ENCODE results near the gene CRACR2A.
A peak's percentile ranks its signal among the peaks of the same experiment; 100 is the strongest.

DNA sequence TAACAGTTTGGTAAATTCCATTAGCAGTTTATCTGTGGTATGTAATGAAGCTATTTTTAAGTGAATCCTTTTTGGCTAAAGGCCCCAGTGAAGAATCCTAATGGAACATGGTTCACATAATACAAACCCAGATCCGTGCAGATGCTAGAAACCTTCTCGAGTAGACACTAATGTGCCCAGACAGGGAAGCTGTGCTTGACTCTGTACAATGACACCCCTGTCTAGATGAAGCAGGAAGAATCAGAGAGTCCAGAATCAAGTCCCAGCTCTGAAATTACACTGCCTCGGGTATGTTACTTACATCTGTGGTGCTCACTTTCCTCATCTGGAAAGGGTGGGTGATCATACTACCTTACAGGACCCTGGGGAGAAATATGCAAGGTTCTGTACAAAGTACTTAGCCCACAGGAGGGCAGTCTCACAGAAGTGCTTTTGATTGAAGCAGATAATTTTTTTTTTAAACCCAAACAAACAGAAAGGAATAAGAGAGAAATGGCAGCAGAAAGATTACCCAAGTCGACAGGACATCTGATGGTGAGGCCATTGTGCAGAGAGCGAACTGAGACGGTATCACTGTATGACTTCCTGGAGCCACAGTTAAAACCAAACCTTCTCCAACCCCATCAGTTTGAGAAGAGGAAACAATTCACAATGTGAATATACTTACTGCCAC lies 8.5 kb downstream of the CRACR2A start:
- no peak for TF ChIP-seq EZH2 (IDR thresholded peaks at IDR 0.05; ENCODE audit: borderline replicate concordance, low read length)
- TF ChIP-seq, protein P1, sequence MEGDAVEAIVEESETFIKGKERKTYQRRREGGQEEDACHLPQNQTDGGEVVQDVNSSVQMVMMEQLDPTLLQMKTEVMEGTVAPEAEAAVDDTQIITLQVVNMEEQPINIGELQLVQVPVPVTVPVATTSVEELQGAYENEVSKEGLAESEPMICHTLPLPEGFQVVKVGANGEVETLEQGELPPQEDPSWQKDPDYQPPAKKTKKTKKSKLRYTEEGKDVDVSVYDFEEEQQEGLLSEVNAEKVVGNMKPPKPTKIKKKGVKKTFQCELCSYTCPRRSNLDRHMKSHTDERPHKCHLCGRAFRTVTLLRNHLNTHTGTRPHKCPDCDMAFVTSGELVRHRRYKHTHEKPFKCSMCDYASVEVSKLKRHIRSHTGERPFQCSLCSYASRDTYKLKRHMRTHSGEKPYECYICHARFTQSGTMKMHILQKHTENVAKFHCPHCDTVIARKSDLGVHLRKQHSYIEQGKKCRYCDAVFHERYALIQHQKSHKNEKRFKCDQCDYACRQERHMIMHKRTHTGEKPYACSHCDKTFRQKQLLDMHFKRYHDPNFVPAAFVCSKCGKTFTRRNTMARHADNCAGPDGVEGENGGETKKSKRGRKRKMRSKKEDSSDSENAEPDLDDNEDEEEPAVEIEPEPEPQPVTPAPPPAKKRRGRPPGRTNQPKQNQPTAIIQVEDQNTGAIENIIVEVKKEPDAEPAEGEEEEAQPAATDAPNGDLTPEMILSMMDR (conservative IDR thresholded peaks at IDR 0.05 in 1 of 2, IDR thresholded peaks at IDR 0.05 in 1 of 2; ENCODE audit: extremely low read depth in 1 of 2, insufficient read depth in 1 of 2, low read depth in 1 of 2, low read length in 2 of 2): peak in 1 of 2 donors; percentile 10

Measured in mammary epithelial cell (primary cell).